Measurements from ENCODE around the gene RPL6.

DNA sequence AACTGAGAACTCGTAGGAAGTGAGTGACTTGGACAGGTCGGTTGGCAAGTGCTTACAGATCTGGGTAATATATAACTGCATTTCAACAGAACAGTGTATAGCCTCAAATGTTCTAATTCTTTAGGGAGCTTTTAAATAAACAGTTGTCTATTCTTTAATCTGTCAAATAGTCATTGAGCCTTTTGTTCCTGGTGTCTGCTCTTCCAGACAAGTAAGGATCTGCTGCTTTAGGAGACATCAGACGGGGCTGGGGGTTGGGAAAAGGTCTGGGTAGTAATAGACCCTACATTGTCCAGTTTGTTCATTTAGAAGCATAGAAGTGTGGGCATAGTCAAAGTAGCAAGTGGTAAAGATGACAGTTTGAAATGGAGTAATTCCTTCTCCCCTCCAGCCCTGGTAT lies 11.3 kb upstream of the RPL6 start:
- TF ChIP-seq, protein P1, sequence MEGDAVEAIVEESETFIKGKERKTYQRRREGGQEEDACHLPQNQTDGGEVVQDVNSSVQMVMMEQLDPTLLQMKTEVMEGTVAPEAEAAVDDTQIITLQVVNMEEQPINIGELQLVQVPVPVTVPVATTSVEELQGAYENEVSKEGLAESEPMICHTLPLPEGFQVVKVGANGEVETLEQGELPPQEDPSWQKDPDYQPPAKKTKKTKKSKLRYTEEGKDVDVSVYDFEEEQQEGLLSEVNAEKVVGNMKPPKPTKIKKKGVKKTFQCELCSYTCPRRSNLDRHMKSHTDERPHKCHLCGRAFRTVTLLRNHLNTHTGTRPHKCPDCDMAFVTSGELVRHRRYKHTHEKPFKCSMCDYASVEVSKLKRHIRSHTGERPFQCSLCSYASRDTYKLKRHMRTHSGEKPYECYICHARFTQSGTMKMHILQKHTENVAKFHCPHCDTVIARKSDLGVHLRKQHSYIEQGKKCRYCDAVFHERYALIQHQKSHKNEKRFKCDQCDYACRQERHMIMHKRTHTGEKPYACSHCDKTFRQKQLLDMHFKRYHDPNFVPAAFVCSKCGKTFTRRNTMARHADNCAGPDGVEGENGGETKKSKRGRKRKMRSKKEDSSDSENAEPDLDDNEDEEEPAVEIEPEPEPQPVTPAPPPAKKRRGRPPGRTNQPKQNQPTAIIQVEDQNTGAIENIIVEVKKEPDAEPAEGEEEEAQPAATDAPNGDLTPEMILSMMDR (IDR thresholded peaks at IDR 0.05) = no peak
- TF ChIP-seq POLR2A (IDR thresholded peaks at IDR 0.05) = no peak

Data from uterus (tissue), 2 donors.